ENCODE results near the gene CD302. TPM values are rescaled to one million over a fixed set of nuclear protein-coding genes. Genes with fewer than 3 reads are reported as not detected.

CD302 gene
- total and polyA plus RNA-seq, 4 donors, result 65.9 to 118 (median 96.8) TPM

DNA sequence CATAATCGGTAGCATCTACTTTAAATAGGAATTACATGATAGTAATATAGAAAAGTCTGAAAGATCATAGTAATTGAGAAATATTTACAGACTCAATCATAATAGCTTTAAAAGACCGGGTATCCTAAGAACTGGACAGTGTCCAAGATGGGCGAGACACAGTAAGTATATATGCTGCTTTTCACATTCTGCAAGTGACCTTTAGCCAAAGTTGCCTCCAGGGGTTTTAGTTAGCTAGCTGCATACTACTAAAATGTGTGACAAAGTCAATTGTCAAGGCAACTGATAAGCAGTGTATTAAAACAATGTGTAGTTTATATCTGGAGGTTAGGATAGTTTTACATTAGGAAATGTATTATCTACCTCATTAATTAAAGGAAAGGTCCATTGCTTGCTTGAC lies 24.6 kb downstream of the CD302 start:
- no peak overlapping the region for H3K27ac ChIP-seq (ENCODE audit: low read depth in 1 of 2, low read length in 2 of 2)
- no peak overlapping the region for H3K9ac ChIP-seq (ENCODE audit: low read depth in 1 of 2, low read length in 2 of 2)
- no peaks in the 10 kb centered on the region for H3K9me3 ChIP-seq (ENCODE audit: control insufficient read depth in 4 of 4, low read length in 3 of 4)
- H3K4me1 ChIP-seq (ENCODE audit: control insufficient read depth in 4 of 4, insufficient read depth in 4 of 4, low read length in 3 of 4), result no peaks in the 10 kb centered on the region
- H3K27me3 ChIP-seq (ENCODE audit: control insufficient read depth in 4 of 4, insufficient read depth in 4 of 4, low read length in 3 of 4), result no peaks in the 10 kb centered on the region
- no peak overlapping the region for H3K4me3 ChIP-seq (ENCODE audit: low read depth in 1 of 3, low read length in 3 of 3)
- DNase-seq (ENCODE audit: low spot score), result no peak
- H3K36me3 ChIP-seq (ENCODE audit: control insufficient read depth in 4 of 4, insufficient read depth in 3 of 4, low read depth in 1 of 4, low read length in 3 of 4), result peaks cover 0 to 36% (median 14%) of the 10 kb centered on the region in 4 donors
- TF ChIP-seq RXRA (IDR thresholded peaks at IDR 0.05) (no peak), MAX (IDR thresholded peaks at IDR 0.05) (no peak), ATF3 (IDR thresholded peaks at IDR 0.05) (no peak), FOXA2 (IDR thresholded peaks at IDR 0.05) (no peak), NR2F2 (IDR thresholded peaks at IDR 0.05) (no peak), GABPA (IDR thresholded peaks at IDR 0.05 in 1 of 2, conservative IDR thresholded peaks at IDR 0.05 in 1 of 2) (no peak), RAD21 (IDR thresholded peaks at IDR 0.05) (no peak), CTCF (IDR thresholded peaks at IDR 0.05; ENCODE audit: low read depth, low read length, missing input control) (no peak), HNF4A (conservative IDR thresholded peaks at IDR 0.05) (no peak), TAF1 (conservative IDR thresholded peaks at IDR 0.05) (no peak), JUND (IDR thresholded peaks at IDR 0.05) (no peak), EGR1 (IDR thresholded peaks at IDR 0.05; ENCODE audit: low read depth in 2 of 2) (no peak), FOXA1 (IDR thresholded peaks at IDR 0.05) (no peak), YY1 (IDR thresholded peaks at IDR 0.05) (no peak), HNF4G (IDR thresholded peaks at IDR 0.05) (no peak)
- TF ChIP-seq, protein P1, sequence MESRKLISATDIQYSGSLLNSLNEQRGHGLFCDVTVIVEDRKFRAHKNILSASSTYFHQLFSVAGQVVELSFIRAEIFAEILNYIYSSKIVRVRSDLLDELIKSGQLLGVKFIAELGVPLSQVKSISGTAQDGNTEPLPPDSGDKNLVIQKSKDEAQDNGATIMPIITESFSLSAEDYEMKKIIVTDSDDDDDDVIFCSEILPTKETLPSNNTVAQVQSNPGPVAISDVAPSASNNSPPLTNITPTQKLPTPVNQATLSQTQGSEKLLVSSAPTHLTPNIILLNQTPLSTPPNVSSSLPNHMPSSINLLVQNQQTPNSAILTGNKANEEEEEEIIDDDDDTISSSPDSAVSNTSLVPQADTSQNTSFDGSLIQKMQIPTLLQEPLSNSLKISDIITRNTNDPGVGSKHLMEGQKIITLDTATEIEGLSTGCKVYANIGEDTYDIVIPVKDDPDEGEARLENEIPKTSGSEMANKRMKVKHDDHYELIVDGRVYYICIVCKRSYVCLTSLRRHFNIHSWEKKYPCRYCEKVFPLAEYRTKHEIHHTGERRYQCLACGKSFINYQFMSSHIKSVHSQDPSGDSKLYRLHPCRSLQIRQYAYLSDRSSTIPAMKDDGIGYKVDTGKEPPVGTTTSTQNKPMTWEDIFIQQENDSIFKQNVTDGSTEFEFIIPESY (IDR thresholded peaks at IDR 0.05), result no peak
- TF ChIP-seq, protein P2, sequence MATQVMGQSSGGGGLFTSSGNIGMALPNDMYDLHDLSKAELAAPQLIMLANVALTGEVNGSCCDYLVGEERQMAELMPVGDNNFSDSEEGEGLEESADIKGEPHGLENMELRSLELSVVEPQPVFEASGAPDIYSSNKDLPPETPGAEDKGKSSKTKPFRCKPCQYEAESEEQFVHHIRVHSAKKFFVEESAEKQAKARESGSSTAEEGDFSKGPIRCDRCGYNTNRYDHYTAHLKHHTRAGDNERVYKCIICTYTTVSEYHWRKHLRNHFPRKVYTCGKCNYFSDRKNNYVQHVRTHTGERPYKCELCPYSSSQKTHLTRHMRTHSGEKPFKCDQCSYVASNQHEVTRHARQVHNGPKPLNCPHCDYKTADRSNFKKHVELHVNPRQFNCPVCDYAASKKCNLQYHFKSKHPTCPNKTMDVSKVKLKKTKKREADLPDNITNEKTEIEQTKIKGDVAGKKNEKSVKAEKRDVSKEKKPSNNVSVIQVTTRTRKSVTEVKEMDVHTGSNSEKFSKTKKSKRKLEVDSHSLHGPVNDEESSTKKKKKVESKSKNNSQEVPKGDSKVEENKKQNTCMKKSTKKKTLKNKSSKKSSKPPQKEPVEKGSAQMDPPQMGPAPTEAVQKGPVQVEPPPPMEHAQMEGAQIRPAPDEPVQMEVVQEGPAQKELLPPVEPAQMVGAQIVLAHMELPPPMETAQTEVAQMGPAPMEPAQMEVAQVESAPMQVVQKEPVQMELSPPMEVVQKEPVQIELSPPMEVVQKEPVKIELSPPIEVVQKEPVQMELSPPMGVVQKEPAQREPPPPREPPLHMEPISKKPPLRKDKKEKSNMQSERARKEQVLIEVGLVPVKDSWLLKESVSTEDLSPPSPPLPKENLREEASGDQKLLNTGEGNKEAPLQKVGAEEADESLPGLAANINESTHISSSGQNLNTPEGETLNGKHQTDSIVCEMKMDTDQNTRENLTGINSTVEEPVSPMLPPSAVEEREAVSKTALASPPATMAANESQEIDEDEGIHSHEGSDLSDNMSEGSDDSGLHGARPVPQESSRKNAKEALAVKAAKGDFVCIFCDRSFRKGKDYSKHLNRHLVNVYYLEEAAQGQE (IDR thresholded peaks at IDR 0.05), result no peak
- WGBS, result 72% methylated on average over 3 of the region's 3 CpGs

DNA sequence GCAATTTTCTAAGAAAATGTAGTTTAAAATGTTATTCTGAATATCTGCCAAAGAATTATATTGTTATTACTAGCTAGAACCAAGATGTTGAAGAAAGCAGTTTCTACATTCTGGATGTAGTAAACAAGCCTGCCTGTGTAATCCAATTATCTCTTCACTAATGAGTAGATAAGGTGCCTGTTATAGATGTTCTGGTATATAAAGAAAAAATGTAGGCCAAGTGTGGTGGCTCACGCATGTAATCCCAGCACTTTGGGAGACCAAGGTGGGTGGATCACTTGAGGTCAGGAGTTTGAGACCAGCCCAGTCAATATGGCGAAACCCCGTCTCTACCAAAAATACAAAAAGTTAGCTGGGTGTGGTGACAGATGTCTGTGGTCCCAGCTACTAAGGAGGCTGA lies 28.9 kb downstream of the CD302 start:
- no peaks in the 10 kb centered on the region for H3K27me3 ChIP-seq (ENCODE audit: control insufficient read depth in 4 of 4, insufficient read depth in 4 of 4, low read length in 3 of 4)
- no peak for DNase-seq (ENCODE audit: low spot score)
- H3K36me3 ChIP-seq (ENCODE audit: control insufficient read depth in 4 of 4, insufficient read depth in 3 of 4, low read depth in 1 of 4, low read length in 3 of 4), result peaks cover 0 to 32% (median 17%) of the 10 kb centered on the region in 4 donors
- no peaks in the 10 kb centered on the region for H3K4me1 ChIP-seq (ENCODE audit: control insufficient read depth in 4 of 4, insufficient read depth in 4 of 4, low read length in 3 of 4)
- H3K27ac ChIP-seq (ENCODE audit: low read depth in 1 of 2, low read length in 2 of 2), result no peak overlapping the region
- no peaks in the 10 kb centered on the region for H3K9me3 ChIP-seq (ENCODE audit: control insufficient read depth in 4 of 4, low read length in 3 of 4)
- no peak overlapping the region for H3K4me3 ChIP-seq (ENCODE audit: low read depth in 1 of 3, low read length in 3 of 3)
- TF ChIP-seq JUND (IDR thresholded peaks at IDR 0.05) (no peak), FOXA2 (IDR thresholded peaks at IDR 0.05) (no peak), NR2F2 (IDR thresholded peaks at IDR 0.05) (no peak), HNF4G (IDR thresholded peaks at IDR 0.05) (no peak), ATF3 (IDR thresholded peaks at IDR 0.05) (no peak), YY1 (IDR thresholded peaks at IDR 0.05) (no peak), RXRA (IDR thresholded peaks at IDR 0.05) (no peak), EGR1 (IDR thresholded peaks at IDR 0.05; ENCODE audit: low read depth in 2 of 2) (no peak), SP1 (IDR thresholded peaks at IDR 0.05) (no peak), HNF4A (conservative IDR thresholded peaks at IDR 0.05) (no peak), TAF1 (conservative IDR thresholded peaks at IDR 0.05) (no peak)
- H3K9ac ChIP-seq (ENCODE audit: low read depth in 1 of 2, low read length in 2 of 2), result no peak overlapping the region
- 99% methylated on average over 3 of the region's 3 CpGs for WGBS

Data from liver (tissue), 9 donors.